GM13977 (cell line): ENCODE results near the gene ZP1.

ENCODE experiments used
- DNase-seq: peaks from one replicate; pipeline ENCODE4 v3.0.0; 2012; ENCODE audit warnings: low spot score
- CTCF ChIP-seq: IDR thresholded peaks from 2 replicates; pipeline ENCODE4 v1.5.1; 2012; ENCODE audit warnings: mild to moderate bottlenecking, control low read depth; ENCODE audit not compliant: insufficient read depth; ENCODE audit errors: extremely low read depth, missing control alignments
- in situ Hi-C: fragments of 300-500 bp; cut with MboI; formaldehyde crosslinking; loops from one replicate; pipeline ENCODE4 v1.12.0; 2022; ENCODE audit warnings: low sequenced_read_pairs, low pct_unique_long_range_greater_than_20kb, mixed read lengths, inconsistent platforms; ENCODE audit not compliant: unreplicated experiment

ZP1 gene

DNA sequence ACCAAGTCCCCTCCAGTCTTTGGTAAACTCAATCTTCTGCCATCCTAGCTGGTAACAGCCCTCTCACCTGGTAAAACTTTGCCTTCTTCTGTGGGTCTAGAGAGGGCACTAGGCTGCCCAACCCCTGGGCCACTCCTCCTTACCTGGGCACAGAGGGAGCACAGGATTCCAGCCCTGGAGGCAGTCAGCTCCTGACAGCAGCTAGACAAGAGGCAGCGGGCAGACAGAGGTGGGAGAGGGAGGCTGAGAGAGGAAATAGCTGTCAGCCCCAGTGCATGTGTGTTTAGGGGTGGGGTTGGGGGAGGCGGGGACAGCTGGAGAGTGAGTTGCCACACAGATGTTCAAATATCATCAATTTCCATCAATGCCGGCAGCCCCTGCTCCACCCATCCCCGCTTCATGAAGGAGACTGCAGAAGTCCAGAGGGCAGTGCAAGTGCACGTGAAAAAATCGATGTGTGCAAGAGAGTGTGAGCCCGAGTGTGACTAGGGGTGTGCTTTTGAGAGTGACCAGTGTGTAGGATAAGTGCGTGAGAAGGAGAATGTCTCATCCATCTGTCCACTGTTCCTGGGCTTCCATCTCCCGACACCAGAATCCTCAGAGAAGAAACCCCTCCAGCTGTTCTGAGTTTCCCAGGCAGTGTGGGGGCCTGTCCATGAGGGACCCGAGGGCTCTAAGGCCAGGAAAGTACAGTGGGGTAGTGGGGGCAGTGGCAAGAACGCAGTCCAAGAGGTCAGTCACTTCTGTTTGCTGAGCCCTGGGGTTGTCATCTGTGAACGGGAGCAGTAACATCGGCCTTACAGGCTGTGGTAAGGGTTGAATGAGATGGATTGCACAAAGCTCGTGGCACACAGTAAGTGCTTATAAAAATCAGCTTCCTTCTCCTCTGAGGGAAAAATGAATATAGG, 11.4 kb upstream of the ZP1 start, which contains the start of gene PTGDR2:
Gene PTGDR2 (minus strand): TSS at position 225 of the 908 bp plus-strand sequence. CDS start 2,228 bp downstream, outside the sequence.
- in situ Hi-C loops: loop anchor here (10.0 kb wide), 1 partner anchor 71 kb away; the partner anchor contains the start of gene MS4A10
- DNase-seq: no peak
- TF ChIP-seq CTCF: no peak

DNA sequence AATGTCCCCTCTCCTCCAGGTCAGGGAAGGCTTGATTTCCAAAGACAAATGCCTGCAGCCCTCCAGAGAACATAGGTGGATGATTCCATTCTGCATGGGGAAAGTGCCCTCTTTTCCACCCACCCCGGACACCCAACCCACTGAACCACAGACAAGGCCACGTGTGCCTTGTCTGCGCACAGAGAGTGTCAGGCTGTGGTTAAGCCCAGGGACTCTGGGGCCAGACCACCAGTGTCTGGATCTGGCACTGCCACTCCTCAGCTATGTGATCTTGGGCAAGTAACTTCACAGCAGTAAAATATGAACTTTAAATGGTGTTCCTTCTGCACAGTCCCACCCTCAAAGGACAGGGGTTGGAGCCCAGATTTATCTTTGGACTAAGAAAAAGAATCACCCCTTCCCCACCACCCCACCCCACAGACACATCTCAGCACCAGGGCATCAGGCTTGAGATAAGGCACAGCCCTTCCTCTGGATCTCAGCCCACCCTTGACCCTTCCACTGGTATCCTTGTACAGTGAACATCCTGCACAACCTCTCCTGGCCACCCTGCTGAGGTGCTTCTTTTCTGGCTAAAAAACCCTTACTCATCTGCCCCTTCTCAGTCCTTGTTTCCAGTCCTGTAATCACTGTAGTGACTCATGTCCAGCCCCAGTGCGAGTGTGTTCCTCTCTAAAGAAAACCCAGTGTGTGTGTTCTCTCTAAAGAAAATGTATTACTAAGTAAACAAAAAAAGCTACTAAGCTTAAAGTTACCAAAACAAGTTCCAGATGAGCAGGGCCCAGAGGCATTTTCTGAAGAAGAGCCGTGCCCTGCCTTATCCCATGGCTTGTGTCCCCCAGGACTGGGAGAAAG, 9.7 kb upstream of the ZP1 start:
- no peak for DNase-seq

GRCh38 chr11:60858236-60858635, 9.1 kb upstream of the ZP1 start:
- in situ Hi-C loops: loop anchor here (10.0 kb wide), 1 partner anchor 73 kb away; the partner anchor contains the start of gene MS4A10
- TF ChIP-seq CTCF: no peak

More for the DNA sequence above, 9.7 kb upstream of the ZP1 start:
- in situ Hi-C loops: loop anchor here (10.0 kb wide), 1 partner anchor 73 kb away; the partner anchor contains the start of gene MS4A10
- no peak for TF ChIP-seq CTCF

GRCh38 chr11:60858731-60859464, 8.4 kb upstream of the ZP1 start:
- TF ChIP-seq CTCF: no peak
- in situ Hi-C loops: loop anchor here (10.0 kb wide), 1 partner anchor 74 kb away; the partner anchor contains the start of gene MS4A10
- DNase-seq: no peak

More at GRCh38 chr11:60858236-60858635, 9.1 kb upstream of the ZP1 start:
- no peak for DNase-seq

DNA sequence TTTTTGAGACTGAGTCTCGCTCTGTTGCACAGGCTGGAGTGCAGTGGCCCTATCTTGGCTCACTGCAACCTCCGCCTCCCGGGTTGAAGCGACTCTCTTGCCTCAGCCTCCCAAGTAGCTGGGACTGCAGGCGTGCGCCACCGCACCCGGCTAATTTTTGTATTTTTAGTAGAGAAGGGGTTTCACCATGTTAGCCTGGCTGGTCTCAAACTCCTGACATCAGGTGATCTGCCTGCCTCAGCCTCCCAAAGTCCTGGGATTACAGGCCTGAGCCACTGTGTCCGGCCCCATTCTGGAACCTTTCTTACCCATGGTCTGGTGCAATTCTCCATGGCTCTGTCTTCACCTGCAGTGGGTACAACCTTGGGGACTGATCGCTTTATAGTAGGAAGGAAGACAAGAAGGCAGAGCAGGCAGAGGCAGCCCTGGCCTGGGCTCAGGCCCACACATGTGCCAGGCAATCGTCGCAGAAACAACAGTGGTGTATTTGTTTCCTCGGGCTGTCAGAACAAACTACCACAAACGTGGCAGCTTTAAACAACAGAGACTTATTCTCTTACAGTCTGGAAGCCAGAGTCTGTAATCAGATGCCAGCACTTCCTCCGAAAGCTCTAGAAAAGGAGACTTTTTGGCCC, 7.6 kb upstream of the ZP1 start:
- in situ Hi-C loops: loop anchor here (10.0 kb wide), 1 partner anchor 75 kb away; the partner anchor contains the start of gene MS4A10
- DNase-seq: no peak
- TF ChIP-seq CTCF: no peak
